H4 (cell line): ENCODE measurements around the gene PIP5K1A. TPM values are rescaled to one million over a fixed set of nuclear protein-coding genes. Genes with fewer than 3 reads are reported as not detected.
"Not testable (repeated sequence)": the region's sequence is repeated elsewhere in the genome, so short reads cannot be mapped to it uniquely, and the experiment has no call there.

ENCODE experiments used
- DNase-seq: peaks from one replicate; pipeline ENCODE4 v3.0.0-alpha.2; 2015; ENCODE audit warnings: low spot score
- total RNA-seq: library from RNA; depleted of rRNA; stranded (reverse); fragments of >200 nt; shearing (Covaris generic); gene quantifications from 2 replicates; pipeline ENCODE4 v1.2.3, GENCODE V29; 2014

Gene PIP5K1A
- total RNA-seq, 1 experiment from 2014 or later = 34.0 TPM

- no peak for DNase-seq
Measured at GRCh38 chr1:151192047-151192446, 6.3 kb upstream of the PIP5K1A start.

GRCh38 chr1:151193304-151193703 lies 5.0 kb upstream of the PIP5K1A start:
- DNase-seq = no peak

GRCh38 chr1:151193856-151194255 lies 4.5 kb upstream of the PIP5K1A start:
- no peak for DNase-seq

- DNase-seq = peak; percentile 94
Measured at GRCh38 chr1:151194894-151195594, 3.3 kb upstream of the PIP5K1A start.

- peak; percentile 87 for DNase-seq
Measured at GRCh38 chr1:151196292-151196800, 2.0 kb upstream of the PIP5K1A start.

- no peak for DNase-seq
Measured at GRCh38 chr1:151197863-151198253, 494 bp upstream of the PIP5K1A start.

- DNase-seq = peak; percentile 26
Measured at GRCh38 chr1:151199873-151200581, 1.7 kb downstream of the PIP5K1A start.

- not testable (repeated sequence) for DNase-seq
Measured at GRCh38 chr1:151205381-151205965, 7.1 kb downstream of the PIP5K1A start.

GRCh38 chr1:151210830-151211229 lies 12.5 kb downstream of the PIP5K1A start:
- peak; percentile 39 for DNase-seq

GRCh38 chr1:151211972-151212705 lies 13.8 kb downstream of the PIP5K1A start:
- DNase-seq = no peak

GRCh38 chr1:151213560-151213959 lies 15.2 kb downstream of the PIP5K1A start:
- no peak for DNase-seq

- no peak for DNase-seq
Measured at GRCh38 chr1:151221616-151222015, 23.3 kb downstream of the PIP5K1A start.

- DNase-seq = no peak
Measured at GRCh38 chr1:151222130-151222529, 23.8 kb downstream of the PIP5K1A start.

GRCh38 chr1:151235235-151235634 lies 36.9 kb downstream of the PIP5K1A start:
- DNase-seq = no peak

GRCh38 chr1:151237678-151238466 lies 39.5 kb downstream of the PIP5K1A start:
- DNase-seq = no peak

- DNase-seq = peak; percentile 30
Measured at GRCh38 chr1:151238467-151238739, 40.1 kb downstream of the PIP5K1A start.

- no peak for DNase-seq
Measured at GRCh38 chr1:151242442-151242841, 44.1 kb downstream of the PIP5K1A start.

GRCh38 chr1:151243683-151244216 lies 45.4 kb downstream of the PIP5K1A start:
- no peak for DNase-seq

GRCh38 chr1:151246786-151247185 lies 48.4 kb downstream of the PIP5K1A start:
- DNase-seq = no peak

GRCh38 chr1:151251656-151252470 lies 53.5 kb downstream of the PIP5K1A start:
- DNase-seq = peak; percentile 70
